ENCODE measurements around the gene LUC7L.
"Not testable (repeated sequence)": the region's sequence is repeated elsewhere in the genome, so short reads cannot be mapped to it uniquely, and the experiment has no call there.

LUC7L gene

DNA sequence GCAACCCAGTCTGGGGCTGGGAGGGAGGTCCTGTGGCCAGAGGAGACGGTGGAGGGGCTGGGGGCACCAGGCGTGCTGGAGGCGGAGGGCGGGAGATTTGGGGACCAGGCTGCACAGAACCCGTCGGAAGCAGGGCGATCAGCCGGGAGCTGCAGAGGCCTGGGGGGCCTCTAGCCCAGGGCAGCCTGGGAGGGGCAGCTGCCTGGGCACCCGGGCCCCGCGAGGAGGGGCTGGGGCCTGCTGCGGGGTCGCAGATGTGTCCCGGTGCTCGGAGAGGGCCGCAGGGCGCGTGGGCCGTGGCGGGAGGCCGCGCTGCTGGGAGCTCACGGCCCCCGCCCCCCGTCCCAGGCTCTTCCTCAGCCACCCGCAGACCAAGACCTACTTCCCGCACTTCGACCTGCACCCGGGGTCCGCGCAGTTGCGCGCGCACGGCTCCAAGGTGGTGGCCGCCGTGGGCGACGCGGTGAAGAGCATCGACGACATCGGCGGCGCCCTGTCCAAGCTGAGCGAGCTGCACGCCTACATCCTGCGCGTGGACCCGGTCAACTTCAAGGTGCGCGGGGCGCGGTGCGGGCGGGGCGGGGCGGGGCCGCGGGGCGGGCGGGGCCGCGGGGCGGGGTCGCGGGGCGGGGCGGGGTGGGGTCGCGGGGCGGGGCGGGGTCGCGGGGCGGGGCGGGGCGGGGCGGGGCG, 65.0 kb downstream of the LUC7L start:
- DNase-seq: not testable (repeated sequence)

DNA sequence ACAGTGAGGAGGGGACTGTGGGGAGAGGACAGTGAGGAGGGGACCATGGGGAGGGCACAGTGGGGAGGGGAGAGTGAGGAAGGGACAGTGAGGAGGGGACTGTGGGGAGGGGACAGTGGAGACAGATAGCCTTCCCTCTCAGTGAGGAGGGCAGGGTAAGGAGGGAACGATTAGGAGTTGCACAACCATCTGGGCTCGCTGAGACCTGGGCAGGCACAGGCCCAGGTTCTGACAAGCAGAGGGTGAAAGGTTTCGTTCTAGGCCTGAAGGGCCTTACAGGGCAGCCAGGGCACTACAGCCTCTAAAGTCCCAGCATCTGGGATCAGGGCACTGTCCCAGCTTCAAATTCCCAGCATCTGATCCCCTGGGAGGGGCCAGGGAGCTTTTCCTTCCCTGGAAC, 65.6 kb downstream of the LUC7L start:
- DNase-seq: not testable (repeated sequence)

- not testable (repeated sequence) for DNase-seq
These were observed 66.1 kb downstream of the LUC7L start for GRCh38 chr16:163139-163538.

DNA sequence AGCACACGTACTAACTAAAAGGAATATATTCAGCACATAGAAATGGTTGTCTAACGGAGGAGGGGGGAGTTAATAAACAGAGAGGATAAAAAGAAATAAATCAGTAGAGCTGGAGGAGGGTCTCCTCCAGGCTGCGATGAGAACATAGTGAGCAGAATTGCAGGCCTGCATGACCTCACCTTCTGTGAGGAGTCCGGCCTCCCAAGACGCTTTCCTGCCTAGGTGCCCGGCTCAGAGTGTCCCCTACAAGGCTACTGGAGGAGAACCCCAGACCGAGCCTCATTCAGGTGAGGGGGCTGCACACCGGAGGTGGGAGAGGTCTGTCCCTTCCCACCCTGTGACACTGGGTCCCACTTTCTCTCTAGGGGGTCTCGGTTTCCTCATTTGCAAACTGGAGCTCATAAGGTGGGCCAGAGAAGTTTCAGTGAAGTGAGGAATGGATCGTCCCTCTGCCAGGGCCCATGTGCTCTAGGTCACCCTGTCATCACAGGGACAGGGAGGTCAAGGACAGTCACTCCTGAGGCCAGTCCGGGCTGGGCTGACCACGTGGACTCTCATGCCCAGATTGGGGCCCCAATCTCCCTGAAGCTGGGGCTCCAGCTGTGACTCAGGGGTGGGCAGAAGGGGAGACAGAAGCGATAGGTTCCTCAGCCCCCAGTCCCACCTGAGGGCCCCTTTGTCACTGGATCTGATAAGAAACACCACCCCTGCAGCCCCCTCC, 66.8 kb downstream of the LUC7L start:
- no peak for DNase-seq

- DNase-seq: no peak
These were observed 68.5 kb downstream of the LUC7L start for GRCh38 chr16:160691-161190.

DNA sequence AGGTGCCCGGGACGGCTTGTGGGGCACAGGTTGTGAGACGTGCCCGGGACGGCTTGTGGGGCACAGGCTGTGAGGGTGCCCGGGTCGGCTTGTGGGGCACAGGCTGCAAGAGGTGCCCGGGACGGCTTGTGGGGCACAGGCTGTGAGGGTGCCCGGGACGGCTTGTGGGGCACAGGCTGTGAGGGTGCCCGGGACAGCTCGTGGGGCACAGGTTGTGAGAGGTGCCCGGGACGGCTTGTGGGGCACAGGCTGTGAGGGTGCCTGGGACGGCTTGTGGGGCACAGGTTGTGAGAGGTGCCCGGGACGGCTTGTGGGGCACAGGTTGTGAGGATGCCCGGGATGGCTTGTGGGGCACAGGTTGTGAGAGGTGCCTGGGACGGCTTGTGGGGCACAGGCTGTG, 69.0 kb downstream of the LUC7L start:
- not testable (repeated sequence) for DNase-seq

DNA sequence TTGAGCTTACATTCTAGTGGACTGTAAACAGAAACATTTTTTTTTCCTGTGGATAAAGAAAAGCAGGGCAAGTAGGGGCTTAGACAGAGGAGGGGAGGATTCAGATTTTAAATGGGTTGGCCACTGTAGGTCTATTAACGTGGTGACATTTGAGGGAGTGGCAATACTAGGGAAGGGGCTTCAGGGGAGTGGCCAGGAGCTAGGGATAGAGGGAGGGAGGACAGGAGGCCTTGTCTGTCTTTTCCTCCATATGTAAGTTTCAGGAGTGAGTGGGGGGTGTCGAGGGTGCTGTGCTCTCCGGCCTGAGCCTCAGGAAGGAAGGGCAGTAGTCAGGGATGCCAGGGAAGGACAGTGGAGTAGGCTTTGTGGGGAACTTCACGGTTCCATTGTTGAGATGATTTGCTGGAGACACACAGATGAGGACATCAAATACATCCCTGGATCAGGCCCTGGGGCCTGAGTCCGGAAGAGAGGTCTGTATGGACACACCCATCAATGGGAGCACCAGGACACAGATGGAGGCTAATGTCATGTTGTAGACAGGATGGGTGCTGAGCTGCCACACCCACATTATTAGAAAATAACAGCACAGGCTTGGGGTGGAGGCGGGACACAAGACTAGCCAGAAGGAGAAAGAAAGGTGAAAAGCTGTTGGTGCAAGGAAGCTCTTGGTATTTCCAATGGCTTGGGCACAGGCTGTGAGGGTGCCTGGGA, 70.0 kb downstream of the LUC7L start:
- DNase-seq: no peak

DNA sequence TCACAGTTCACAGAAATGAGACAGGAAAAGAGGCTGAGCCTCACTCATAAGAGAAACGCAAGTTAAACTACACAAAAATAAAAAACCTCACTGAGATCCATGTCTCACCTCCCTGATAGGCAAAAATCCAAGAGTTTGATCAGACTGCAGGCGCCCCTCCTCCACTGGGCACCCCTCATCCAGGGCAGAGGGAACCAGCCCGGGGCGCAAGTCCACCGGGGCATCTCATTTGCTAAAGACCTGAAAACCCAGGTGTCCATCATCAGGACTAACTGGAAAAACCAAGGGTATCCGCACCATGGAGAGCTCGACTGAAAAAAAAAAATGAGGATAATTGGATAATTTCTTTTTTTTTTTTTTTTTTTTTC, 74.2 kb downstream of the LUC7L start:
- DNase-seq: no peak

DNA sequence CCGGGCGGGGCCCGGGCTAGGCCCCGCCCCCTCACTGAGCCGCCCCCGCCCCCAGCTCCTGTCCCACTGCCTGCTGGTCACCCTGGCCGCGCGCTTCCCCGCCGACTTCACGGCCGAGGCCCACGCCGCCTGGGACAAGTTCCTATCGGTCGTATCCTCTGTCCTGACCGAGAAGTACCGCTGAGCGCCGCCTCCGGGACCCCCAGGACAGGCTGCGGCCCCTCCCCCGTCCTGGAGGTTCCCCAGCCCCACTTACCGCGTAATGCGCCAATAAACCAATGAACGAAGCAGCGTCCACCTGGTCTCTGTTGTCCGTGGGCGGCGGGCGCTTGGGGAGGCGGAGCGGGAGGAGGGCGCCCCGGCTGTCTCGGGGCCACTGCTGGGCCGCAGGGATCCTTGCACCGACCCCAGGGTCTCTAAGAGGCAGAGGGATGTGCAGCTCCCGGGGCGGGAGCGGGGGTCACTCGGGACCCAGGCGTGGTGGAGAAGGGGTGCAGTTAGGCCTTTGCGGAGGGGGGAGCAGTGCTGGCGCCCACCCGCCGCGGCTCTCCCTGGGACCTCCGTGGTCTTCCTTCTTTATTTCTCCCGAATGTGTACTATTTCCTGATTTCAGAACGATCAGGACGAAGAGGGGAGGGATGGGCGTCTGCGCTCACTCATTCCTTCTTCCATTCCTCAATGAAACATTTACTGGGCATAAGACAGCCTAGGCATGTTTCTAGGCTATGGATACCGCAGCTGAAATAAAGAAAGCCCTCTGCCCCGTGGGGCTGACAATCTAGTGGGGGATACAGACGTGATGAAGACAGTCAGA, 74.8 kb downstream of the LUC7L start:
- DNase-seq: no peak

GRCh38 chr16:153550-154216, 75.6 kb downstream of the LUC7L start:
- DNase-seq: not testable (repeated sequence)

- DNase-seq: not testable (repeated sequence)
These were observed 76.1 kb downstream of the LUC7L start for GRCh38 chr16:153129-153521.

- DNase-seq: no peak
These were observed 76.8 kb downstream of the LUC7L start, which contains the start of gene HBZ for GRCh38 chr16:152141-153128. Gene HBZ, plus strand, starts transcription at chr16:152644. Its CDS starts 266 bp downstream, at chr16:152910.

DNA sequence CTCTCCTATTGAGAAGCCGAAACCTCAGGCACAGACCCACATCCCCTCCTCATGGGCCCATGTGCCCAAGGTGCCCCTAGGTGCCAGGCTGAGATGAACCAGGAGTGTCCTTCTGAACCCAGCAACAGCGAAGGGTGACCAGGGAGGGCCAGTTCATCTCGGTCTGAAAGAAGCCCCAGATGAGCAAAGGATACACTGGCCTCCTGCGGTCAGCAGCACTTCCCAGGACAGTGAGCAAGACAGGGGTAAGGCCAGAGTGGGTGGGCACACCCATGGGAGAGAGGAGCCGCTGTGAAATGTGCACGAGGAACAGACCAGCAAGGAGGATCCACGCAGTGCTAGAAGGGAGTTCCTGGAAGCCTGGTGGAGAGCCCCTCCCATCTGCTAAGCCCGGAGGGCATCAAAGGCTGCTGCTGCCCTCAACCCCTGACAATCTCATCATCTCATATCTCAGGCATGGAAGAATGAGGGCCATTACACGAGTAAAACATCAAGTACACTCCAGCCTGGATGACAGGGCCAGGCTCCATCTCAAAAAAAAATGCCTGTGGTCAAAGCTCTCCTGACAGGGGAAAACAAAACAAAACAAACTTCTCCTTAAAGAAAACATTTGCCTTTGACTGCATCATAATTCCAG, 80.1 kb downstream of the LUC7L start:
- DNase-seq: no peak

DNA sequence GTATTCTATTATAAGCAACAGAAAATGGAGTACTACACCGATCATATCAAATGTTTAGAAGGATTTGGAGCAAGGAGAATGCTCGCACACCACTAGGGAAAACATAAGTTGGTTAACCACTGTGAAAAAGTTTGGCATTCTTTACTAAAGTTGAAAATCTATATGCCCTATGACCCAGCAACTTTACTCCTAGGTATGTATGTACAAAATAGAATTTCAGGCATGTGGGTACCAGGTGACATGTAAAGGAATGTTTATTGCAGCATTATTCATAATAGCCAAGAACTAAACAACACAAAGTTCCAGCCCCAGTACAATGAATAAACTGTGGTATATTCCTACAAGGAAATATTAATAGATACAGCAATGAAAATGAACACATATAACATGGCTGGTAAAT, 82.6 kb downstream of the LUC7L start:
- DNase-seq: no peak

- DNase-seq: no peak
These were observed 84.4 kb downstream of the LUC7L start for GRCh38 chr16:144797-145252.

DNA sequence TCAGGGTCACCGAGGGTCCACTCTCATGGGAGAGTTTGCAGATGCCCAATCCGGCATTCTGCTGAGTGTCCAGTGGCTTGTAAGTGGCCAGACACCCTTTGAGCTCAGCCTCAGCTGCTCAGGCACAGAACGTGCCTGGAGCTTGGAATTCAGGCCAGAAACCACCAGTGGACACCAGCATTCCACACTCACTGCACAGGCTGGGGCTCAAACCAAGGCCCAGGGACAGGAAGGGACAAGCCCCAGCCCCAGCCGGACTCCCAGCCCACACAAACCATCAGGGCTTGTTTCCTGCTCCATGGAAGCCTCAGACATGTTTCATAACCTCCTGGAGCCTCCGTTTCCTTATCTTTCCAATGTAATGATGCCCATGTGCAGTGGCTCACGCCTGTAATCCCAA, 85.8 kb downstream of the LUC7L start:
- no peak for DNase-seq

- DNase-seq: no peak
These were observed 86.2 kb downstream of the LUC7L start for GRCh38 chr16:143047-143446.

GRCh38 chr16:142405-142967, 86.8 kb downstream of the LUC7L start:
- no peak for DNase-seq

- no peak for DNase-seq
These were observed 88.9 kb downstream of the LUC7L start for GRCh38 chr16:140175-140857.

Measured in stimulated activated naive CD4-positive, alpha-beta T cell treated with Interleukin-2 at 50 U/mL for 16 hours (primary cell).